H1 (cell line): Measurements from ENCODE around the gene MDC1. TPM values are rescaled to one million over a fixed set of nuclear protein-coding genes. Genes with fewer than 3 reads are reported as not detected.

Source experiments
- CTCF ChIA-PET: fragments of 300-600 bp; sonication (Branson Sonifier 250); formaldehyde crosslinking; loops from one replicate; lab custom pipeline; 2021; ENCODE audit not compliant: partially characterized antibody; lab: Charles Lee
- POLR2A ChIA-PET: fragments of 300-600 bp; sonication (Branson Sonifier 250); formaldehyde crosslinking; loops from one replicate; lab custom pipeline; 2021; ENCODE audit warnings: inconsistent platforms; ENCODE audit not compliant: partially characterized antibody; lab: Charles Lee
- DNase-seq, 2 experiments: peaks; one replicate each; pipeline versions ENCODE4 v3.0.0 to v3.0.0-alpha.2; 2010 to 2022; ENCODE audit warnings: low spot score in 2 of 2, low read depth in 1 of 2, mixed read lengths in 1 of 2
- FAIRE-seq: peaks from 2 replicates; lab custom pipeline; 2011; peaks lifted over from hg19 to GRCh38; lab: Jason Lieb, UNC
- H2AFZ ChIP-seq: 2 replicates; pipeline ENCODE4 v1.8.1; 2012; ENCODE audit warnings: low read length, inconsistent platforms
- H2AK5ac ChIP-seq: 2 replicates; pipeline ENCODE4 v1.6.1; 2013; ENCODE audit warnings: low read depth, low read length
- H2BK120ac ChIP-seq: replicated peaks from 2 replicates; pipeline ENCODE3; 2013; ENCODE audit warnings: low read depth, low read length, inconsistent platforms
- H2BK12ac ChIP-seq: 2 replicates; pipeline ENCODE4 v1.6.1; 2013; ENCODE audit warnings: low read depth, low read length
- H2BK15ac ChIP-seq: 2 replicates; pipeline ENCODE4 v1.6.1; 2013; ENCODE audit warnings: low read length
- H2BK20ac ChIP-seq: 2 replicates; pipeline ENCODE4 v1.6.1; 2013; ENCODE audit warnings: low read length
- H2BK5ac ChIP-seq: 2 replicates; pipeline ENCODE4 v1.6.1; 2013; ENCODE audit warnings: low read depth, low read length
- H3K14ac ChIP-seq: 2 replicates; pipeline ENCODE4 v1.6.1; 2013; ENCODE audit warnings: inconsistent platforms; ENCODE audit not compliant: insufficient read length
- H3K18ac ChIP-seq: 2 replicates; pipeline ENCODE4 v1.6.1; 2013; ENCODE audit warnings: low read length; ENCODE audit errors: extremely low read depth
- H3K23ac ChIP-seq: 2 replicates; pipeline ENCODE4 v1.6.1; 2013; ENCODE audit warnings: inconsistent platforms; ENCODE audit not compliant: insufficient read length
- H3K23me2 ChIP-seq: 2 replicates; pipeline ENCODE4 v1.6.1; 2013; ENCODE audit warnings: low read depth, low read length
- H3K27ac ChIP-seq: 2 replicates; pipeline ENCODE4 v1.6.1; 2011; ENCODE audit warnings: low read depth, low read length, inconsistent platforms
- H3K27me3 ChIP-seq, 4 experiments: replicated peaks in 1 of 4; 1 replicate in 1 of 4; 2 replicates in 3 of 4; pipeline versions ENCODE4 v1.6.1 to v1.8.1; 2011 to 2013; ENCODE audit warnings: low read length in 3 of 4, mild to moderate bottlenecking in 3 of 4, inconsistent platforms in 2 of 4, mixed read lengths in 2 of 4, moderate library complexity in 1 of 4; ENCODE audit not compliant: control insufficient read depth in 3 of 4, insufficient read depth in 3 of 4; ENCODE audit errors: extremely low read depth in 1 of 4
- H3K36me3 ChIP-seq, 4 experiments: 2 replicates each; pipeline versions ENCODE4 v1.6.1 to v1.8.1; 2011 to 2013; ENCODE audit warnings: mild to moderate bottlenecking in 4 of 4, low read length in 3 of 4, moderate library complexity in 2 of 4, control low read depth in 1 of 4, inconsistent platforms in 1 of 4; ENCODE audit not compliant: insufficient read depth in 4 of 4, control insufficient read depth in 2 of 4
- H3K4ac ChIP-seq: replicated peaks from 2 replicates; pipeline ENCODE3; 2013; ENCODE audit warnings: low read length, low read depth, mixed read lengths, inconsistent platforms; ENCODE audit not compliant: insufficient read length
- H3K4me1 ChIP-seq, 4 experiments: replicated peaks in 1 of 4; 1 replicate in 1 of 4; 2 replicates in 3 of 4; pipeline versions ENCODE4 v1.6.1 to v1.8.1; 2011 to 2013; ENCODE audit warnings: low read length in 3 of 4, inconsistent platforms in 2 of 4, mixed read lengths in 1 of 4; ENCODE audit not compliant: insufficient read depth in 4 of 4, control insufficient read depth in 3 of 4
- H3K4me2 ChIP-seq, 2 experiments: 2 replicates each; pipeline versions ENCODE4 v1.6.1 to v1.8.1; 2011 to 2013; ENCODE audit warnings: low read depth in 2 of 2, low read length in 2 of 2, control low read depth in 1 of 2, inconsistent platforms in 1 of 2, mild to moderate bottlenecking in 1 of 2; ENCODE audit not compliant: insufficient read depth in 1 of 2
- H3K4me3 ChIP-seq, 4 experiments: fragments of 200-600, 300-600 bp in 1 of 4; sonication (generic), shearing (Covaris generic), sonication (Bioruptor Twin) in 1 of 4; 2 replicates each; pipeline versions ENCODE4 v1.5.1 to v1.8.1; 2011 to 2016; ENCODE audit warnings: low read length in 4 of 4, low read depth in 3 of 4, control low read depth in 2 of 4, inconsistent platforms in 2 of 4, mild to moderate bottlenecking in 2 of 4, mixed read lengths in 1 of 4, moderate library complexity in 1 of 4; ENCODE audit not compliant: insufficient read depth in 2 of 4; ENCODE audit errors: extremely low read depth in 1 of 4
- H3K56ac ChIP-seq: replicated peaks from 2 replicates; pipeline ENCODE3; 2013; ENCODE audit warnings: low read depth, mild to moderate bottlenecking, mixed read lengths, low read length, inconsistent platforms; ENCODE audit not compliant: insufficient read length
- H3K79me1 ChIP-seq: 2 replicates; pipeline ENCODE4 v1.6.1; 2013; ENCODE audit warnings: low read depth, low read length, control low read depth
- H3K79me2 ChIP-seq, 2 experiments: 2 replicates each; pipeline versions ENCODE4 v1.6.1 to v1.8.1; 2012 to 2013; ENCODE audit warnings: low read length in 2 of 2, mild to moderate bottlenecking in 2 of 2, inconsistent platforms in 1 of 2; ENCODE audit not compliant: insufficient read depth in 2 of 2, control insufficient read depth in 1 of 2
- H3K9ac ChIP-seq, 4 experiments: replicated peaks in 1 of 4; 1 replicate in 1 of 4; 2 replicates in 3 of 4; pipeline versions ENCODE4 v1.6.1 to v1.8.1; 2011 to 2013; ENCODE audit warnings: low read depth in 3 of 4, low read length in 3 of 4, control low read depth in 2 of 4, mild to moderate bottlenecking in 2 of 4, moderate library complexity in 2 of 4, inconsistent platforms in 1 of 4; ENCODE audit errors: extremely low read depth in 1 of 4
- H3K9me3 ChIP-seq, 2 experiments: 2 replicates each; pipeline versions ENCODE4 v1.6.1 to v1.8.1; 2012 to 2013; ENCODE audit warnings: mild to moderate bottlenecking in 2 of 2, moderate library complexity in 2 of 2, control low read depth in 1 of 2, inconsistent platforms in 1 of 2, low read depth in 1 of 2, low read length in 1 of 2, mixed read lengths in 1 of 2; ENCODE audit not compliant: insufficient read depth in 2 of 2
- H4K20me1 ChIP-seq, 2 experiments: replicated peaks in 1 of 2; 2 replicates each; pipeline versions ENCODE3 to v1.8.1; 2011 to 2013; ENCODE audit warnings: inconsistent platforms in 2 of 2, low read length in 2 of 2, mild to moderate bottlenecking in 1 of 2; ENCODE audit not compliant: insufficient read depth in 2 of 2, control insufficient read depth in 1 of 2
- H4K5ac ChIP-seq: 2 replicates; pipeline ENCODE4 v1.6.1; 2013; ENCODE audit warnings: low read length, low read depth, mixed read lengths, inconsistent platforms; ENCODE audit not compliant: insufficient read length
- H4K8ac ChIP-seq: 2 replicates; pipeline ENCODE4 v1.8.0; 2013; ENCODE audit warnings: mild to moderate bottlenecking, moderate library complexity, low read length, inconsistent platforms; ENCODE audit not compliant: insufficient read depth; ENCODE audit errors: extremely low read depth
- H4K91ac ChIP-seq: replicated peaks from 2 replicates; pipeline ENCODE3; 2013; ENCODE audit warnings: low read length, mixed read lengths, inconsistent platforms; ENCODE audit not compliant: insufficient read length
- EGR1 ChIP-seq: IDR thresholded peaks from 2 replicates; pipeline ENCODE4 v1.6.1; 2011; ENCODE audit warnings: low read depth, low read length, borderline replicate concordance
- GTF2F1 ChIP-seq: IDR thresholded peaks from 2 replicates; pipeline ENCODE4 v1.6.1; 2012; ENCODE audit warnings: low read depth, low read length, improper control_type of control experiment, borderline replicate concordance
- KDM1A ChIP-seq: fragments of 200-600, 300-600 bp; sonication (generic); IDR thresholded peaks from 2 replicates; pipeline ENCODE4 v1.7.1; 2016; ENCODE audit warnings: mild to moderate bottlenecking, low read length, borderline replicate concordance
- KDM5A ChIP-seq: fragments of 200-600 bp; IDR thresholded peaks from 2 replicates; pipeline ENCODE4 v1.7.1; 2012; ENCODE audit warnings: mild to moderate bottlenecking, low read length, inconsistent platforms, mixed read lengths
- POLR2A ChIP-seq, 2 experiments: IDR thresholded peaks; 1 replicate in 1 of 2; 2 replicates in 1 of 2; pipeline ENCODE4 v1.6.1; 2011; ENCODE audit warnings: low read depth in 2 of 2, low read length in 2 of 2, mild to moderate bottlenecking in 2 of 2; ENCODE audit errors: control extremely low read depth in 1 of 2
- POLR2AphosphoS5 ChIP-seq: IDR thresholded peaks from 2 replicates; pipeline ENCODE4 v1.6.1; 2011; ENCODE audit warnings: low read depth, low read length
- SIN3A ChIP-seq, 2 experiments: IDR thresholded peaks in 1 of 2; conservative IDR thresholded peaks in 1 of 2; 2 replicates each; pipeline ENCODE4 v1.6.1; 2011 to 2012; ENCODE audit warnings: low read length in 2 of 2, improper control_type of control experiment in 1 of 2, low read depth in 1 of 2, mild to moderate bottlenecking in 1 of 2
- SP4 ChIP-seq: IDR thresholded peaks from 2 replicates; pipeline ENCODE4 v1.6.1; 2012; ENCODE audit warnings: low read length, inconsistent platforms
- TAF7 ChIP-seq: optimal IDR thresholded peaks from 2 replicates; pipeline ENCODE3; 2011; ENCODE audit warnings: low read depth, mild to moderate bottlenecking, inconsistent platforms, low read length, moderate library complexity, borderline replicate concordance
- TEAD4 ChIP-seq: IDR thresholded peaks from 2 replicates; pipeline ENCODE4 v1.6.1; 2012; ENCODE audit warnings: low read depth, low read length, inconsistent platforms, mixed read lengths
- YY1 ChIP-seq: IDR thresholded peaks from 2 replicates; pipeline ENCODE4 v1.6.1; 2011; ENCODE audit warnings: low read depth, mild to moderate bottlenecking, low read length
- WGBS, 2 experiments: shearing (Covaris generic) in 1 of 2; methylation state at CpG; one replicate each; pipeline versions ENCODE4 v1.1.6 to v1.1.7; 2013 to 2015; ENCODE audit warnings: low lambda C conversion rate in 2 of 2, mixed read lengths in 2 of 2, inconsistent platforms in 1 of 2, low coverage in 1 of 2, missing lambda C conversion rate in 1 of 2; ENCODE audit not compliant: insufficient replicate concordance in 2 of 2, insufficient coverage in 1 of 2, insufficient read length in 1 of 2; ENCODE audit errors: extremely low coverage in 1 of 2, missing lambda C conversion rate in 1 of 2; 5-methylcytosine and 5-hydroxymethylcytosine counted together
- polyA plus RNA-seq, 7 experiments: library from polyadenylated mRNA; depleted of rRNA in 3 of 7; stranded (reverse) in 5 of 7; unstranded in 2 of 7; fragments of >200 nt in 5 of 7; fragments of 200-250 nt in 2 of 7; gene quantifications; 1 replicate in 5 of 7; 2 replicates in 1 of 7; 4 replicates in 1 of 7; pipeline versions ENCODE4 v1.2.1 to v1.2.3, GENCODE V29; 2011 to 2013; ENCODE audit warnings: missing spikeins in 2 of 7, mixed read lengths in 2 of 7
- total RNA-seq: library from RNA; stranded (reverse); fragmentation: NEBNext Ultra II Directional; extraction: Animal tissue kit (Norgen Biotek cat#: 25700); gene quantifications from 2 replicates; pipeline ENCODE4 v1.2.1, GENCODE V29; 2021
- TF ChIP-seq, protein P1 (sequence below): IDR thresholded peaks from 2 replicates; pipeline ENCODE4 v1.6.1; 2011; ENCODE audit warnings: low read length, improper control_type of control experiment

The MDC1 gene
- total and polyA plus RNA-seq, 2 of the 8 experiments (the other 6 are each of a cell fraction or from before 2014, with no cell fraction given) = 29.9 to 81.1 TPM

DNA sequence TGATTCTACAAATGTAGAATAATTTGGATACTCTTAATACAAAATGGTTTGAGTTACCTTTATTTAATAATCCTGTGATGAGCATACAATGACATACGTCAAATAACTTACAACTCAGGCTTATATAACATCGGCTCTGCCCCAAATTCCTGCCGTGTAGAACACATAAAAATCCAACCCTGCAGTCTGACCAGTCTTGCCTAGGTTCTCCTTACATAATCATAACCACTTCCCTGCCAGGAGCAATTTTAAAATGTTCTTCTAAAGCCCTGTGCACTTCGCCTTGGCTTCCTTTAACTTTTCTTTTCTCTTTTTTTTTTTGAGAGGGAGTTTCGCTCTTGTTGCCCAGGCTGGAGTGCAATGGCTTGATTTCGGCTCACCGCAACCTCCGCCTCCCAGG lies 43.5 kb upstream of the MDC1 start:
- POLR2A ChIA-PET = interaction anchor here (1.4 to 1.9 kb wide), 2 partner anchors 16 to 19 kb away, joined by 3 to 6 read pairs; partner anchors contain the start of genes FLOT1 and IER3
- FAIRE-seq (no peak), DNase-seq (no peak)
- no peak overlapping the region for H2BK15ac ChIP-seq
- no peak overlapping the region for H4K5ac ChIP-seq
- H3K4me3 ChIP-seq = no peak overlapping the region
- no peak overlapping the region for H2BK5ac ChIP-seq
- WGBS, 2 experiments = 95% methylated on average over 8 of the region's 8 CpGs; no CpG with 5 or more reads in 1 of the 2 experiments
- no peak overlapping the region for H3K56ac ChIP-seq
- H2BK120ac ChIP-seq = no peak overlapping the region
- no peak overlapping the region for H3K4ac ChIP-seq
- H4K20me1 ChIP-seq = no peaks in the 10 kb centered on the region
- no peaks in the 10 kb centered on the region for H3K36me3 ChIP-seq
- no peak overlapping the region for H2AK5ac ChIP-seq
- no peak overlapping the region for H3K27ac ChIP-seq
- H2BK12ac ChIP-seq = no peak overlapping the region
- peaks cover 4 to 7% (median 6%) of the 10 kb centered on the region in 4 experiments; a peak in 6 of 7 replicates for H3K4me1 ChIP-seq
- H3K79me2 ChIP-seq = no peaks in the 10 kb centered on the region
- no peak overlapping the region for H4K91ac ChIP-seq
- H3K9me3 ChIP-seq = no peaks in the 10 kb centered on the region; a peak in 1 of 4 replicates
- H2AFZ ChIP-seq = no peak overlapping the region
- H3K23me2 ChIP-seq = no peaks in the 10 kb centered on the region
- no peaks in the 10 kb centered on the region for H3K79me1 ChIP-seq
- H2BK20ac ChIP-seq = no peak overlapping the region
- no peak overlapping the region for H3K14ac ChIP-seq
- H3K23ac ChIP-seq = no peak overlapping the region
- no peak overlapping the region for H4K8ac ChIP-seq
- no peak overlapping the region for H3K18ac ChIP-seq
- no peak overlapping the region for H3K9ac ChIP-seq
- CTCF ChIA-PET = interaction anchor here (2.0 kb wide), 1 partner anchor 327 kb away, joined by 5 read pairs; no protein-coding TSS in a partner anchor
- H3K27me3 ChIP-seq = no peaks in the 10 kb centered on the region
- H3K4me2 ChIP-seq = no peak overlapping the region
- TF ChIP-seq GTF2F1 (no peak), SP4 (no peak), EGR1 (no peak), SIN3A (conservative IDR thresholded peaks at IDR 0.05 in 1 of 2, IDR thresholded peaks at IDR 0.05 in 1 of 2; ENCODE audit: low read depth in 1 of 2, low read length in 2 of 2) (no peak), TEAD4 (no peak), YY1 (no peak), POLR2A (IDR thresholded peaks at IDR 0.05; ENCODE audit: control extremely low read depth in 1 of 2, low read depth in 2 of 2, low read length in 2 of 2) (no peak), TAF7 (no peak), KDM5A (no peak), POLR2AphosphoS5 (no peak), KDM1A (no peak)
- TF ChIP-seq, protein P1, sequence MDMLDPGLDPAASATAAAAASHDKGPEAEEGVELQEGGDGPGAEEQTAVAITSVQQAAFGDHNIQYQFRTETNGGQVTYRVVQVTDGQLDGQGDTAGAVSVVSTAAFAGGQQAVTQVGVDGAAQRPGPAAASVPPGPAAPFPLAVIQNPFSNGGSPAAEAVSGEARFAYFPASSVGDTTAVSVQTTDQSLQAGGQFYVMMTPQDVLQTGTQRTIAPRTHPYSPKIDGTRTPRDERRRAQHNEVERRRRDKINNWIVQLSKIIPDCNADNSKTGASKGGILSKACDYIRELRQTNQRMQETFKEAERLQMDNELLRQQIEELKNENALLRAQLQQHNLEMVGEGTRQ = no peak
